HG03103 (cell line): Measurements from ENCODE around the gene C16orf89.
"Not testable (repeated sequence)": the region's sequence is repeated elsewhere in the genome, so short reads cannot be mapped to it uniquely, and the experiment has no call there.

Experiments
- ATAC-seq: cut with Tn5 transposase; IDR thresholded peaks from one replicate; pipeline ENCODE4 v1.9.1; 2021; ENCODE audit warnings: low read depth; ENCODE audit not compliant: unreplicated experiment

Gene C16orf89

DNA sequence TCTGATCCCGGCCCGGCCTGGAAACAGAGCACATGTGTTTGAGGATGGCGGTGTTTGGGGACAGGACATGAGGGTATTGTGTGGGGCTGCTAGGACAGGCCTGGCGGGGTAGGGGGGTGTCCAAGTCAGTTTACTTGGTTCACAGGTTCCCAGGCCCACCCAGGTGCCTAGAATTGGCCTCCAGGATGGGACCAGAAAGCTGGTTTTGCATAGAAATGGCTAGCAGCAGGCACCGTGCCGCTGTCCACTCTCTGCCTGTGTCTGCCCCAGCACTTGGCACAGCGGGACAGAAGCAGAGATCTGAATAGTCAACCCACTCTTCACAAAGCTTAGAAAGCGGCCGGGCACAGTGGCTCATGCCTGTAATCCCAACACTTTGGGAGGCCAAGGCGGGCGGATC lies 20.0 kb upstream of the C16orf89 start:
- ATAC-seq = not testable (repeated sequence)

DNA sequence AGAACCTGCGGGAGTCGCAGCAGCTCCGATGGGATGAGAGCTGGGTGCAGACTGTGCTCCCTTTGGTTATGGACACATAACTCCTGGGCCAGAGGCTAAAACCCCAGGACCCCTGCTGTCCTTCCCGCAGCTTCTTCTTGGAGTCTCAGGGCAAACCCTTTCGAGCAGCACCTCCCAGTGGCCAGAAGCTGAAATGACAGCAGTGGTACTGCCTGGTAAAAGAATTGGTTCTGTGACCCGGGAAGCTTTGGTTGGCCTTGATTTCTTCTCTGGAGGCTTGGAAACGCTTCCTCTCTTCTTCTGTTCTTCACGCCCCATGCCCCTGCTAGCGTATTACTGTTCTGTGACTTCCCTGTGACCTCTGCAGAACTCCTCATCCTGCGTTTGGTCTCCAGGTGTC lies 19.0 kb upstream of the C16orf89 start:
- ATAC-seq = not testable (repeated sequence)

DNA sequence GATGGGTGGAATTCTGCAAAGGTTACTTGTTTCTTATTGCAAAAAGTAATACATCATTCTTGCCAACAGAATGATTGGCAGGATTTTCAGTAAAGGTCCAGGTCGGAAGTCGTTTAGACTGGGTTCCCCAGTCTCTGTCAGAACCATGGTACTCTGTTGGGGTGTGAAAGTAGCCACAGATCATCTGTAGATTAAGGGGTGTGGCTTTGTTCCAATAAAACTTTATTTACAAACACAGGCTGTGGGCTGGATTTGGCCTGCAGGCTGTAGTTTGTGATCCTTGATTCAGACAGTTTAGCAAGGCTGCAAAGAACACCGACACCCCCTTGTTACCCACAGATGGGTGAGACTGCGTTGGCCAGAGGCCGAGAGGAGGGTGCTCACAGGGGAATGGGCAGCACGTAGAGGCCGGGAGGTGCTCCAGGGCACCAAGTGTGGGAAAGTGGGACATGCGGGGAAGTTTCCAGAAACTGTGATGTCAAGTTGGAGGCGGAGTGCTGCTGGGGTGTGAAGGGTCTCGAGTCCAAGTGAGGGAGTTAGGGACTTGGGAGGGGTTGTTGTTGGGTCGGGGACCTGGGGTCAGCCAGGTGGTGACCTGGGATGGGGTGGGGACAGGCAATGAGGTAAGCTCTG lies 18.5 kb upstream of the C16orf89 start:
- ATAC-seq = not testable (repeated sequence)

DNA sequence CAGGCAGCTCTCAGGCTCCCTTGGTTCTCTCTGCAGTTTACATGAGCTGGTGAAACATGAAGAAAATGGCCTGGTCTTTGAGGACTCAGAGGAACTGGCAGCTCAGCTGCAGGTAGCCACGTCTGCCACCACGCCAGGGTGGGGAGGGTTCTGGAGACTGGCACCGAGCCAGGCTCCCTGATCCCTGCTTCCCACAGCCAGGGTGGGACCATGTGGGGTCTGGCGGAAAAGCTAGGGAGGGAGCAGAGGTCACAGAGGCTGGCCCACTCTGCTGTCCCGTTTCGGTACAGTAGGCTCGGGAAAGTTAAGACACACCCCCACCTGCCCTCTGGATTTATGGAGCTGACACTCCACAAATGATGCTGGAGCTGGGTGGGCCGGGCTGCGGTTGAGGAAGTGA lies 17.9 kb upstream of the C16orf89 start:
- ATAC-seq = not testable (repeated sequence)

DNA sequence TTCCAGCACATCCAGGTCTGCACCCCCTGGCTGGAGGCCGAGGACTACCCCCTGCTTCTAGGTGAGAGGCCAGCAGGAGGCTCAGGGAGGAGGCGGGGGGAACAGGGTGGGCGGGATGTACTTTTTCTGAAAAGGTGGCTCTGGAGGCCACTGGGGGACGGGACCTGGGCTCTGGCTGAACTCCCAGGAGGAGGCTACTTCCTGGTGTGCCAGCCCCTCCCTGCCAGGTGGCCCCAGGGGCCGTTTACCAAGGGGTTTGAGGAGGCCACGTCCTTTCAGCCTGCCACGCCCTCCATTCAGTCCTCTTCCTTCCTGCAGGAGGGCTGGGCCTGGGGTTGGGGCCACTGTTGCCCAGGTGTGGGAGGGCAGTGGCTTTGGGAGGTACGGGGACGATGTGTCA lies 15.2 kb upstream of the C16orf89 start:
- ATAC-seq = not testable (repeated sequence)

DNA sequence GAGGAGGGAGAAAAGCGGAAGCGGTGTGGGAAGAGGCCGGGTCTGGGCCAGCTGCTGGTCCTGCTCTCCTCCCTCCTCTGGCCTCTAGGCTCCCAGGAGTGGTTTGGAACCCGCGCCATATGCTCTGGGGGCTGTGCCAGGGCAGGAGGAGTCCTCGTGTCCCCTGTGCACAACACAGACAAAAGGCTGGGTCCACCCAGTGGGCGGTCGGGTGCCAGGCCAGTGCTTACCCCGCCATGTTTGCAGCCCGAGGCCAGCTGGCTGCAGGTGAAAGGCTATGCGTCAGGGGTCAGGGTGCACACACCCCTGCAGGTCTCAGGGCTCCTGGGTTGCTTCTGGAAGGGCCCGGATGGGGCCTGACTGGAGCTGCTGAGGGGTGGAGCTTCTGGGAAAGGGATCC lies 14.7 kb upstream of the C16orf89 start:
- ATAC-seq = not testable (repeated sequence)

DNA sequence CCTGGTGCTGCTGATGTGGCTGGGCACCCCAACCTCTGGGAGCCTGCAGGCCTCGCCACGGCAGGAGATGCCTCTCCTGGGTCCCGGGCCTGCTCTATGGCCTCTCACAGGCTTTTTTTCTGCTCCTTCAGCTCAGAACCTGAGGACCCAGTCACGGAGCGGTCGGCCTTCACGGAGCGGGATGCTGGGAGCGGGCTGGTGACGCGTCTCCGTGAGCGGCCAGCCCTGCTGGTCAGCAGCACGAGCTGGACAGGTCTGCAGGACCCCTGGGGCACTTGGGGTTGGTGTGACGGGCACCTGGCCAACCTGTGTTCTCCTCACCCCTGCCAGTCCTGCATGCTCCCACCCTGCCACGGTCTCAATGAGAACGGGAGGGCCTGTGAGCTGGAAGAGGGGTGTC lies 12.9 kb upstream of the C16orf89 start:
- ATAC-seq = no peak

DNA sequence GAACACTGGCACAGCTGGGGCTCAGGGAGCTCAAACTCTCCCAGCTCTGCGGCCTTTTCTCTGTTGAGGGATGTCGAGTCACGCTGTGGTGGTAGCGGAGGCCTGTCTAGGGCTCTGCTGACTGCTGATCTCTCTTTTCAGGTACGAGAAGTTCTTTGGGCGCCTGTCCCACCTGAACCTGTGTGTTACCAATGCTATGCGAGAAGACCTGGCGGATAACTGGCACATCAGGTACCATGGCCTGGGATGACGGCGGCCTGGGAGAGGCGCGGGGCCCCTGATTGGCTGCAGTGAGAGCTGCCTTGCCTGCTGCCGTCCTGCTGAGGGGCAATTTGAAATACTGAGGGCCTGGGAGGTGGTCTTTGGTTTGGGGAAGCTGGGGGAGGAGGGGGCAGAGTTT lies 11.5 kb upstream of the C16orf89 start:
- ATAC-seq = no peak

DNA sequence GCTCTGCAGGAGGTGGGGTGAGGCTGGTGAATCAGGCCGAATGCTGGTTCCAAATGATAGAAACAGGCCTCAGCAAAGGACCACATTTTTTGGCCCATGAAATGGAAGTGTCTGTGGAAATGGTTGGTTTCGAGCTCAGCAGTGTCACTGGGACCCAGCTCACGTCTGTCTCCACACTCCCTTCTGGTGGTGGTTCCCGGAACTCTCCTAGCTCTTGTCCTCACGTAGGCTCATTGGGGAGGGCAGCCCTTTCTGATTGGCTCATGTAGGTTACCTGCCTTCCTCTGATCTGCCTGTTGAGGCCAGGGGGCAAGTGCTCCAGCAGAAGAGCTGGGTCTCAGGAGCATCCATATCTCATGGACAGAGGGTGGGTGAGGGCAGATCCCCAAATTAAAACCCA lies 9.9 kb upstream of the C16orf89 start:
- ATAC-seq = no peak

DNA sequence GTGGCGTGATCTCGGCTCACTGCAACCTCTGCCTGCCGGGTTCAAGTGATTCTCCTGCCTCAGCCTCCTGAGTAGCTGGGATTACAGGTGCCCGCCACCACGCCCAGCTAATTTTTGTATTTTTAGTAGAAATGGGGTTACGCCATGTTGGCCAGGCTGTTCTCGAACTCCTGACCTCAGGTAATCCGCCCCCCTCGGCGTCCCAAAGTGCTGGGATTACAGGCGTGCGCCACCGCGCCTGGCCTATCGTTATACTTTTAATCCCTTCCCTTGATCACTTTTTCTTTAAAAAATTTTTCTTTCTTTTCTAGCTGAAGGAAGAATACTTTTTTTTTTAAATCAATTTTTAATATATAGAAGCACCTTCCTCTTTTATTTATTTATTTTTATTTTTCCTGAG lies 8.0 kb upstream of the C16orf89 start:
- not testable (repeated sequence) for ATAC-seq

DNA sequence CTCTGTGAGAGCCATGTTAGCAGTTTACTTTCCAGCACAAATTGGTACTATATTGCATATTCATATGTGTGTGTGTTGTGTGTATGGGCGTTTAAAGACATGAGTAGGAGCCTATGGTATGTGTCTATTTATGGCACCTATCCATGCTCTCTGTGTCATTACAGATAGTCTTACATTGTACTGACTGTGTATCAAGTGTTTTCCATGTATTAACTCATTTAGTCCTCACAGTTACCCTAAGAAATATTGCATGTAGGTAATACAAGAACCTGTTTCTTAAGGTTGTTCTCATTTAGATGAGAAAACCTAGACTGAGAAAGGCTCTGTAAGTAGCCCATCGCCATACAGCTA lies 7.5 kb upstream of the C16orf89 start:
- ATAC-seq = no peak

DNA sequence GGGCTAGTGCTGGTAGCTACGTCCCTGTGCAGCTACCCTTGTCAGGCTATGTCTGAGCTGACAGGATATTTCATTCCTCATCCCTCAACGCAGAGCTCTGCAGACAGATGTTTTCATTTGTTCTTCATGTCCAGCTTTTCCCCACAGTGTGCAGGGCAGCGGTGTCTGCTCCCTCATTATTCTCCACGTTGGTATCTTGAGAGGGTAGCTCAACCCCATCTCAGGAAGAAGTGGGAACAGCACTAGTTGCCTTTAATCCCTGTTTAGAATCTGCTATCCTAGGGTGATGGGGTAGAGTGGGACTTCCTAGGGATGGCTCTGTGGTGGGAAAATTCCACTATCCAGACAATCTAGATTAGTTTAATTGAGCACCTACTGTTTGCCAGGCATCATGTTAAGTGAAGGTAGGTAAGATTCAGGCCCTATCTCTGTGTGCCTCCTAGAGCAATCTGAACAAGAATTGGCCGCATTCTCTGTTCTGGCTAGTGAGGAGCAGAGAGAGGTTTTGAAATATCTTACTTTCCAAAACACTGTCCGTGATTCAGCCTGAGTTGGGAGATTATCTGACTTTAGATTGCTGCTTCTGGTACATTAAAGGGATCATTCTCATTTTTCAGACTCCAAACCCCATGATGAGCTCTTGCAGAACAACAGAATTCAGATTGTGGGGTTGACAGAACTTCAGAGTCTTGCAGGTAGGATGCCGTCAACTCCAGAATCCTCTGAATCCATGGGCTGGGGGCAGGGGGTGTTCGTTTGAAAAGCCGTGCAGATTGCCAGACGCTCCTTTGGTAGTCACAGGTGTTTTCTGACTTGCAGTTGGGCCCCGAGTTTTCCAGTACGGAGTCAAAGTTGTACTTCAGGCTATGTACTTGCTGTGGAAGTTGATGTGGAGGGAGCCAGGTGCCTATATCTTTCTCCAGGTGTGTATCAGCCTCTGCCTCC lies 6.8 kb upstream of the C16orf89 start:
- ATAC-seq = no peak

DNA sequence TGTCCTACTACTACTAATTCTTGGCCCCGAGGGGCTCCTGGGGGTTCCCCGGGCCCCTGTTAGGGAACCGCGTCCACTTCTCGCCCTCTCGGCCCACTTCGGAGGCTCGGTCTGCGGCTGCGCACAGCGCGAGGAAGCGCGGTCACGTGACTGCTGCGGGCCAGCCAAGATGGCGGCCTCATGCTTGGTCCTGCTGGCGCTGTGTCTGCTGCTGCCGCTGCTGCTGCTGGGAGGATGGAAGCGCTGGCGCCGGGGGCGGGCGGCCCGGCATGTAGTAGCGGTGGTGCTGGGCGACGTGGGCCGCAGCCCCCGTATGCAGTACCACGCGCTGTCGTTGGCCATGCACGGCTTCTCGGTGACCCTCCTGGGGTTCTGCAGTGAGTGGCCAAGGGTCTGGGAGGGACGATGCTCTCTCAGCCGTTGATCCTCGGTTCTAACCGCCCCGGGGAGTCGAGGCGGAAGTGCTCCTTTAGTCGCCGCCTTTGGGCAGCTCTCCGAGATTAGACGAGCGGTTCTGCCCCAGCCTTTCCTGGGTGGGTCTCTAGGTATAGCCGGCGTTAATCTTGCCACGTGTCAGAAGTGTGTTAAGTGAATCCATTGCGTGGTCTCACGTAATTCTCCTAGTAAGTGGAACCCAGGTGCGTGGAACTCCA lies 6.1 kb upstream of the C16orf89 start, which contains the start of gene ALG1:
Gene ALG1 (plus strand): TSS at position 163 of the 653 bp plus-strand sequence. CDS start 7 bp downstream, at position 170.
- ATAC-seq = peak; percentile 86

DNA sequence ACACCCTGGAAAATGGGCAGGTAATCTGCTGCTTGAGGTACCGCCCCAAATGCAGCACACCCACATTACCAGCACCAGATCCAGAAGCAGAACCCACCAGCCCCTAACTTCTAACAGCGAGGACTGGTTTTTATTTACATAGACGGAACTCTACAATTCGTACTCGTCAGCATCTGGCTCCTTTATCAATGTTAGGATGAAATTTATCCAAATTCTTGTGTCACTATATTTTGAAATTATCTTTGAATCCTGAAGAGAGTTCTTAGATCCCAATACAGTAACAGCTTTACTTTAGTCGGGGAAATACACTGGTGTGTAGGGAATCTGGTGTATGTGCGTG lies 5.6 kb upstream of the C16orf89 start:
- no peak for ATAC-seq

DNA sequence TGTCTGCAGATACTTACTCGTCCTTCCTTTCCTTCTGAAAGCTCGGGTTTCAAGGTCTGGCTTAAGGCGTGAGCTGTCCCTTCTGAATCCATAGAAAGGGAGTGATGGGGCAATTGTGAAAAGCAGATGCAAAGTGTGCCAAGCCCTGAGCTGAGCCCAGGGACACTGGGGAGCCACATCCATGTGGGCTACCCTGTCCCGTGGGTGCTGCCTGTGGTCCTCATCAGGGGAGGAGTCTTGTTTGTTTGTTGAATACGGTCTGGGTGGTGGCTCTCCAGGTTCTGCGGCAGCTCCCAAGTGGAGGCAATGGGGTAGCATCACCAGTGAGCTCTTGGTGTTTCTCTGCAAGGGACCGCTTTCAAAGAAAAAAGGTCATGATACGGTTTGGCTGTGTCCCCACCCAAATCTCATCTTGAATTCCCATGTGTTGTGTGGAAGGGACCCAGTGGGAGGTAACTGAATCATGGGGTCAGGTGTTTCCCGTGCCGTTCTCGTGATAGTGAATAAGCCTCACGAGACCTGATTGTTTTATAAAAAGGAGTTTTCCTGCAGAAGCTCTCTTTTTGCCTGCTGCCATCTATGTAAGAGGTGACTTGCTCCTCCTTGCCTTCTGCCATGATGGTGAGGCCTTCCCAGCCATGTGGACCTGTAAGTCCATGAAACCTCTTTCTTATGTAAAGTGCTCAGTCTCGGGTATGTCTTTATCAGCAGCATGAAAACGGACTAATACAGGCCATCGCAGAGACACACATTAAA lies 4.9 kb upstream of the C16orf89 start:
- no peak for ATAC-seq

DNA sequence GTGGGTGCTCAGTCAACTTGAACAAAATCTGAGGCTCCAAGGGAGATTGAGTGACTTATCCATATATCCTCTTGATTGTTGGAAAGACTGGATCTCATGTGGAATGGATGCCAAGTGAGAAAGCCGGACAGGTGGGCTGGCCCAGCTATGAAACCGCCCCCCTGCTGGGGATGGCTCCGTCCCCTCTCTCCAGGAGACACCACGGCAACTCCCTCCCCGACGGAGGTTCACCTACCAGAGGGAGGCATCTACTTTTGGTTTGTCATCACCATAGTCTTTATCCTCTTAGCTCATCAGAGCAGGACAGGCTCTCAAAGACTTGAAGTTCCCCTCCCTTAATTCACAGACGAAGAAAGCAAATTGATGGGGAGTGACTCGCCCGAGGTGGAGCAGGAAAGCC lies 4.1 kb upstream of the C16orf89 start:
- no peak for ATAC-seq

DNA sequence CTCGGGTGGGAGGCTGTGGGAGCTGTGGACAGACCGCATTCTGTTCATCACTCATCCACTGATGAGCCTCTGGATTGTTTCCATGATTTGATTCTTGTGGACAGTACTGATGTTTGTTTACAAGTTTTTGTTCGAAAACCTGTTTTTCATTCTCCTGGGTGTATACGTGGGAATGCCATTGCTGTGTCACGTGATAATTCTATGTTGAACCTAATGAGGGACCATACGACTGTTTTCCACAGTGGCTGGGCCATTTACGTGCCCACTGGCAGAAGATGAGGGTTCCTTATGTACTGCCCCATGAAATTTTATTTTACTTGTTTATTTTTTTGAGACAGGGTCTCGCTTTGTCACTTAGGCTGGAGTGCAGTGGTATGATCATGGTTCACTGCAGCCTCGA lies 3.3 kb upstream of the C16orf89 start:
- no peak for ATAC-seq

DNA sequence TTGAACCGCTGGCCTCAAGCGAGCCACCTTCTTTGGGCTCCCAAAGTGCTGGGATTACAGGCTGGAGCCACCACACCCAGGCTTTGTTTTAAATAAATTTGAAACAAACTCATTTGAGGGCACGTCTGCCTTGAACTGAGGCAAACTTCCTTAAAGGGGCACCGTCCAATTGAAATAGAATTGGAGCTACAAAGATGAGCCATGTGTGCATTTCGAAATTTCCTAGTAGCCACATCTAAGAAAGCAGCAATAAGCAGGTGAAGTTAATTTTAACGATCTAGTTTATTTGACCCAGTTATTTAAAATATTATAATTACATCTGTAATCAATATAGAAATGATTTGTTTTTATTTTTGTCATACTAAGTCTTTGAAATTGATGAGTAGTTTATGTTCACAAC lies 755 bp upstream of the C16orf89 start:
- no peak for ATAC-seq

DNA sequence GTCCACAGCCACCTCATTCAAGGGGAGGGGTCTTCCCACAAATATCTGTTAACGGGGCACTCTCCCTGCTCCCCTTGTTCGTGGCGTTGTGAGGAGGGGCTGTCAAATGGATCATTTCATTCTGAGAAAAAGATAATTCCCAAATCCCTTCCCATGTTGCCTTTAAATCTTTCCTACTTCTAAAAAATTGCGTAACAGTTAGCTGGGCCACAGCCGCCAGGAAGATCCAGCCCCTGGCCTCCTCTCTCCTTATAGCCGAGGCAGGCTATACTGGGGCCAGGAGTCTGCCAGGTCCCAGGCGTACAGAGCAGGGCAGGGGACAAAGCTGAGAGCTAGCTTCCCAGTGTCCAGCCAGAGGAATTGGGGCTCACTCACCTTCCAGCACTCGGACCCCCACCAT lies 430 bp downstream of the C16orf89 start:
- no peak for ATAC-seq

DNA sequence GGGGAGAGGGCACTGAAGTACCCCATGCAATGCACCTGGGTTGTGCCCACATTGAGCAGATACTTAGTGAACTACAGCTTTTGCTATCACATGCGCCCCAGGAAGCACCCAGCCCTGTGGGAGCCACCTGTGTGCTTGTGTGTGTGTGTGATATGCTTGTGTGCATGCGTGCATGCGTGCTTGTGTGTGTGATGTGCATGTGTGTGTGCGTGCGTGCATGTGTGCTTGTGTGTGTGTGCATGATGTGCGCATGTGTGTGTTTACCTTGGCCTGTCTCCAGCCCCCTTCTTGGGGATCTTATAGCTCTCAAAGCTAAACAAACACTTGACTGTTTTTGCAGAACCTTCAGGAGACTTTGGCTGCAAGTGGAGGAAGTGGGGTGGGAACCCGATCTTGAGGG lies 841 bp downstream of the C16orf89 start:
- no peak for ATAC-seq
